ENCODE measurements around the gene FAM83C.
A peak's percentile ranks its signal among the peaks of the same experiment; 100 is the strongest.
"Not testable (repeated sequence)": the region's sequence is repeated elsewhere in the genome, so short reads cannot be mapped to it uniquely, and the experiment has no call there.

Gene FAM83C

DNA sequence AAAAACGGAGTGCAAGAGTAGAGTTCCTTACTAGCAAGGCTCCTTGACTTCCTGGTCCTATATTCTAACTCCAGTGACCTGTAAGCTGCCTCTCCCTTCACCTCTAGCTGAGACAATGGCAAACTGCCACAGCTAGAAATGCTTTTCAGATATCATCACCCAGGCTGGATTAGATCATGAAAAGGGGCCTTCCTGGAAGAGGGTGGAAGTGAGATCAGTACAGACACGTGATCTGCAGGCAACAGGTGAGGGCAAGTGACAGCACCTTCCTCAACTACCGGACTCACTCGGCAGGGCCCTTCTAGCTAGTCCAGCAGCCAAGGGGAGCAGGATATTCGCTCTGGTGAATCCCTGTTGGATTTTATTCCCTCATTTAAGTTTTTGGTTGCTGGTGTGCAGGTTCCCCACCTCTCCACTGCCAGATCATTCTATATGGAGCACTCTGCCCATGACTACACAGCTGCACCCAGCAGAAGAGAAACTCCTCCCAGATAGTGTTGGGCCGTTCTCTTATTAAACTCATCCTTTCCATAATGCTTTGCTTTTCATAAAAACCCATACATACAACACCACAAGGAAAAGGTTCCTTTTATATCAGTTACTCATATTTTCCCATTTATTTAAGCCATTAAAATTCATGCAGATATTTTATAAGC lies 26.4 kb upstream of the FAM83C start:
- no peak for DNase-seq (ENCODE audit: low spot score)

DNA sequence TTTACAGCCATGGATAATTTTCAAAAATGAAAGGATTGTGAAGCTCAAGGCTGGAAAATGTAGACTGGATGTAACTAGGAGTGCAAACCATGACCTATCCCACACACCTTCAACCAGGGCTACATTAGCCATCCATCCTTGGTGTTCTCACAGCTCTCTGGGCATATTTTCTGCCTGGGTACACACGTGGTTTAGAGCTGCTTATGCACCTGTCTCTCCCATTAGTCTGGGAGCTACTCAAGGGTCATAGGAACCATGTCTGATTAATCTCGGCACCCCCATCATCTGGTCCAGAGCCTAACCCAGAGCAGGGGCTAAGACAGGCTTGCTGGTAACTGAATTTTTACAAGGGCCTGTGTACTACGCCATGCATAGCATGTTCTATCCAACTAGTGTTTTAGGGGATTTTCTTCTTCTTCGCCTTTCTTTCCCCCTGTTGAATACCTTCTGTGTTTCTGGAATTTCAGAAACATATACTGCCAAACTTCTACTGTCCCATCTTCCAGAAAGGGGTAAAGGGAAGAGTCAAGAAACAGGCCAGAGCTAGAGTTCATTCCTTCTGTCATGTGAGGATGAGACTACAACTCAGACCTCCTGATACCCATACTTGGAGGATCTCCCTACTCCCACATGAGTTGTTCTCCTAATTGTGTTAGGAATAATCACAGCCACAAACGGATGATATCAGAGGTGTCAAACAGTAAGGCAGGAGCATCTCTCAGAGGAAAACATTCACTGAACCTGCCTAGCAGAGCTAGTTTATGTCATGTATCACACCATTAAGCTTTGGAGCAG lies 25.4 kb upstream of the FAM83C start:
- DNase-seq (ENCODE audit: low spot score), result no peak

DNA sequence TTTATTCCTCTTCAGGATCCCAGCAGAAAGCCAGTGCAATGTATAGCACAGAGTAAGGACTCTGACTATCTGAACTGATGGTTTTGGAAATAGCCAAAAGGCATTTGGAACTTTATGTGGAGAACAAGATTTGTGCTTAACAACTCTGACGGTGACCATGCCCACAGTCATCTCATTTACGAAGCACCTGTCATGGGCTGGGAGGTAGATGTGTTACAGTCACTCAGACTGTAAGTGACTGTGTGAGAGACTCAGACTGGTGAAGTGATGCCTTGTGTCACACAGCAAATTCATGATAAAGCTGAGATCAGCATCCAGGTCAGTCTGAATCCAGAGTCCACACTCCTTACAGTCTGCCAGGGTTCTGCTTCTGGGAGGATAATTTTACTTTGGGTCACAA lies 23.9 kb upstream of the FAM83C start:
- no peak for DNase-seq (ENCODE audit: low spot score)

DNA sequence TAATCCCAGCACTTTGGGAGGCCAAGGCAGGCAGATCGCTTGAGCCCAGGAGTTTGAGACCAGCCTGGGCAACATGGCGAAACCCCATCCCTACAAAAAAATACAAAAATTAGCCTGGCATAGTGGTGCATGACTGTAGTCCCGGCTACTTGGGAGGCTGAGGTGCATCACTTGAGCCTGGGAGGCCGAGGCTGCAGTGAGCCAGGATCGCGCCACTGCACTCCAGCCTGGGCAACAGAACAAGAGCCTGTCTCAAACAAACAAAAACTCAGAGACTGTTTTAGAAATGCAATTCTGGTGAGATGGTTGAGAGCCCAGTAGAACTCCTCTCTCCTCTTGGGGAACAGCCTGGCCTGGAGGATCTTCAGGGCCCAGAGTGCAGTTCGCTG lies 23.4 kb upstream of the FAM83C start:
- DNase-seq (ENCODE audit: low spot score), result not testable (repeated sequence)

DNA sequence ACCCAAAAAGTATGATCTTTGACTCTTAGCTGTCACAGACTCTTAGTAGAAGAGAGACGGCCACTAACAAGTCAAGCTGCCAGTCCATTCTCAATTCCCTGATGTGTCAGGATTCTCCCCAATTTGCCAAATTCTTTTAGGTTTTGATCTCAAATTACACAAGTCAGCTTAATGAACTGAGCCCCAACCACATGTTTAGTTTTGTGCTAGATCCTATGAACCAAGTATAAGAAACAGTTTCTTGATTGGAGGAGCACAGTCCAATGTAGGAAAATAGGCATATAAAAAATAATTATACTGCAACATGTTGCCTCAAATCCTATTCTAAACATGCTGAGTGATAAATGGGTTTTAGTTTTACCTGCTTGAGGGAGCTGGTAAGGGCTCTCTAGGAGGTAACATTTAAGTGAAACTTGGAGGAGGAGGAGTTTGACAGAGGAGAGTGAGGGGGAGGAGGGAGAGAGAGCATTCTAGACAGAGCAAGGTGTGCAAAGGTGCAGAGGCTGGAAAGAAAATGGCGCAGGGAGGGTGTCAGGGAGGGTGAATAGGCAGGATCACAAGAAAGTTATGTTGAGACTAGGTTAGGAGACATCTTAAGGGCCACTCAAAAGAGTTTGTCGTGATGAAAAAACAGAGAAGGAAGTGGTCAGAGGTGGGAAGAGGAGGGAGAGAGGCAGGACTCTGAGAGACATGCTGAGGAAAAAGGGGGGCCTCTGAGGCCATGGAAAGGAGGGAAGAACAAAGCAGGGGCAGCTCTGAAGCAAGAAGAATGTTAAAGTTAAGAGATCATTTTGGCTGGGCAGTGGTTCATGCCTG lies 22.8 kb upstream of the FAM83C start:
- DNase-seq (ENCODE audit: low spot score), result no peak

DNA sequence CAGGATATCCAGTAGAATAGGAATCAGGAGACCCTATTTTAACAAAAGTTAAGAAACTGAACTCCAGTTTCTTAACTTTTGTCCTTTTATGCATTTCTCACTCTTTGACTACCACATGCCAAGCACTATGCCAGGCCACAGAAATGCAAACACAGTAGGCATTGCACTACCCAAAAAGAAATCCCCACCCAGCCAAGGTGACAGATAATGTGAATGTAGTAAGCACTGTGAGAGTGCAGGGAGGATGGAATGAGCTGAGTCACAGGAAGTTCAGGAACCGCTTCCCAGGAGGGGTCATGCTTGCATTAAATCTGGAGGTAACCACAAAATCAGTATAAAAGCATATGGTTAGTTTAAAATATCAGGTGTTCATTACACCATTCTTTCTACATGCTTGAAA lies 20.1 kb upstream of the FAM83C start:
- DNase-seq (ENCODE audit: low spot score), result no peak

DNA sequence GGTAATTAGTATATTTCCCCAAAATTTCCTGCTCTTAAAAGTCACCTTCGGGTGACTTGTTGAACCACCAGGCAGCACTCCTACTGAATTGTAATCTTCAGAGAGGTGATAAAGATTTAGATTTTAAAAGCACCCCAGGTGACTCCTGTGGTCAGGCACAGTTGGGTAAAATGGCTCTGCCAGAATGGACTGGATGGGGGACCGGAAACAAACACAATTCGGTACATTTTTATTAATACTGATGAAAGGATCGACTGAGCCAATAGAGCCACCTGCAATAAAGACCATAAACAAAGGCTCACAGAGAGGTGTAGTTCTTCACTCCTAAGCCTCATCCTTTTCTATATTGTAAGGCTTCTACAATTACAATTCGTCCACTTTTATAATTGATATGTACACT lies 19.6 kb upstream of the FAM83C start:
- no peak for DNase-seq (ENCODE audit: low spot score)

DNA sequence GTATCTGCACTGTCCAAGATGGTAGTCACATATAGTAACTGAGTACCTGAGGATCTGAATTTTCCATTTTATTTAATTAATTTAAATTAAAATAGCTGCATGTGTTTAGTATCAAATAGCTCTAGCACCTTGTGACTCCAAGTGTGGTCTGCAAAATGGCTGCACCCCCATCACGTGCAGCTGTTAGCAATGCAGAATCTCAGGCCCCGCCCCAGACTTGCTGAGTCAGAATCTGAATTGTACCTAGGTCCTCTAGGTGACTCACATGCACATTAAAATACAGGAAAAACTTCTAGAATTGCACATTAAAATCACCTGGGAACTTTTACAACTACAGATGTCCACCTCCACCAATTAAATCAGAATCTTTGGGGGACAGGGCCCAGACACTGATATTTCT lies 19.2 kb upstream of the FAM83C start:
- DNase-seq (ENCODE audit: low spot score), result no peak

DNA sequence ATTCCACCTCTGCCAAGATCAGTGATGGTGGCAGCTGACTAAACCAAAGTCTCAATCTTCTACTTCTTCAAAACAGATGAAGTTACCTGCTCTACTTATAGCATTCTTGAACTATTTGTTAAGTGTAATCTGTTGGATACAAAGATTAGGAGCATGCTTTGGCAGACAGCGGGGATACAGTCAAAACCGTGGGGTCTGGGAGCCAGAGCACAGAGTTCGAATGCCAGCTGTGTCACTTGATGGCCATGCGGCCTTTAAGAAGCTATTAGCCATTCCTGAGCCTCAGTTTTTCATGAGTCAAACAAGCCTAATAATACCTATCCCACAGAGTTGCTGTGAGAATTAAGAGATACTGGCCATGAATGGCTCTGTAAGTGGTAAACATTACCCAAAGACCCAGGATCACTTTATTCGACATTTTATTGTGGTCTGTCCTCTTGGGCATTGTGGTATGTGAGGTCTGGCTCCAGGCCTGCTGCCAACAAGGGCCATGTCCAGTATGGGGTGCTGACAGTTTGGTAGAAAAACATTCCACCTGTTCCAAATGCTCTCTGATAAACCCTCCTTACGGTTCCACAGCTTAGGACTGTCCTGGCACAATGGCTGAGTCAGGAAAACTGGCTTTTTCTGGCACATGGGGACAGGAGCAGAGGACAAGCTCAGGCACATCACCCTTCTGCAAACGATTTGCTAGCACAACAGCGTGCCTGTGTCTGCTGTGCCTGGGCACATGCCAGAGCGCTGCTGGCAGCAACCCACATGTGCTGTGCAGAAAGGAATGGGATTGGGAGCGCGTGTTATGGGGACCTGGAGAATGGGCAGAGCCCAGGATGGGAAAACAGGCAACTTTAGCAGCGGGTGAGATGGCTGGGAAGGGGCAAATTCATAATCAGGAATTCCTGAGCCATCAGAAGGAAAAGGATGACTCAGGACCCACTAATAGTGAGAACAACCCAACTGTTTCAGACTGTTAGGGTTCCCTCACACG lies 15.7 kb upstream of the FAM83C start:
- DNase-seq (ENCODE audit: low spot score), result no peak

DNA sequence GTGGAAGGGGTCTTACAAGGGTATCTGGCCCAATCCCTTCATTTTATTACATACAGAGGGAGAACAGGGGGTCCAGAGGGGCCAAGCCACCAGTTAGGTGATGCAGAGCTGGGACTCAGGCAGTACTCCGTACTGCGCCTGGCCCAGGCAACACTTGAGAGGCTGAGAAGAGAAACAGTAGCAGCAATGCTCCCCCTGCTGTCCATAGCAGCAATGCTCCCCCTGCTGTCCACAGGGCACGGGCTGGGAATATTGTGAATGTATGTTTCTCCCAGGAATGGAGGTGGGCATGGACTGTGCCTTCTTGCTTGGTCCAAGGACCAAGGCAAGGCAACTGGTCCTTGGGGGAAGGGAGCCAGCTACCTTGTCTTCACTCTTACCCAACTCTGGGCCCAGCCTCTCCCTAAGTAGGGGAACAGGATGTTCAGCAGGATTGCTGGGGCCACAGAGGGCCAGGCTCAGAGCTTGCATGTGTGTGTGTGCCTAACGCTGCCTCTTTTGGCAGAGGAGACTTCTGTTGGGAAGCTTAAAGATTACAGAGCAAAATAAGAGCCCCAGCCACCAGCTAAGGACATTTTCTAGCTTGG lies 14.8 kb upstream of the FAM83C start:
- peak; percentile 88 for DNase-seq (ENCODE audit: low spot score)

DNA sequence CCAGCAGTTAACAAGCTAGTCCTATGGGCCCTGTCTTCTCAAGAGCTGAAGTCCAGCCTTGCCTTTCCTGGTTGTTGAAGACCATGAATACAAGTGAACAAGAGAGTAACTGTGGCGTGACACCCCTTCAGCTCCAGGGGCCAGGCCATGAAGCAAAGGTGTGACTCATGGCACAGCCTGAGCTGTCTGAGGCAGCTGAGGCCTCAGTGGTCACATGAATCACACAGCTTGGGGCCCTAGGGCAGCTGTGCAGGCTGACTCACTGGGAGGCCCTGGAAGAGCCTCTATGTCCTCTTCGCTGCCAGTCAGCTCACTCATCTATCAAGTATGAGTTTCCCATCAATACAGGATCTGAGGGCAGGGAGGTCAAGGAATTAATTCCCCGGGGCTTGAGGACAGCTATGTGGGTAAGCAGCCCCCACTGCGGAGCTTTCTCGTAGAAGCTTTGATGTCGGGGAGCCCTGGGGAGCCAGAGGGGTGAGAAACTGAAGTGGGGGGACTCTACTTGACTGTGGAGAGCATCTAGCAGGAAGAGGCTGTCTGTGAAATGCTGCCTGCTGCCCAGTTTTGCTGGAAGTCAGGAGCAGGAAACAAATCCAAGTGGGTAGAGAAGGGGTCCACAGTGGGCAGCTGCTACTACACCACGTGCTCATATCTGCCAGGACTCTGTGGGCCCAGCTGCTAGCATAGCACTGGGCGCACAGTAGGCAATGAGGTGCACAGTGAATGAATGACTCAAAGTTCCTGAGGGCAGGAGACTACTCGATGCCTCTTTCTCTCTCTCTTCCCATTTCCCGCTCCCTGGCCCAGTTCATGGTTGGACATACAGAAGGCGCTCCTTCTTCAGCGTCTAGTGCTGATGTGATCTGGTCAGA lies 13.7 kb upstream of the FAM83C start:
- no peak for DNase-seq (ENCODE audit: low spot score)

DNA sequence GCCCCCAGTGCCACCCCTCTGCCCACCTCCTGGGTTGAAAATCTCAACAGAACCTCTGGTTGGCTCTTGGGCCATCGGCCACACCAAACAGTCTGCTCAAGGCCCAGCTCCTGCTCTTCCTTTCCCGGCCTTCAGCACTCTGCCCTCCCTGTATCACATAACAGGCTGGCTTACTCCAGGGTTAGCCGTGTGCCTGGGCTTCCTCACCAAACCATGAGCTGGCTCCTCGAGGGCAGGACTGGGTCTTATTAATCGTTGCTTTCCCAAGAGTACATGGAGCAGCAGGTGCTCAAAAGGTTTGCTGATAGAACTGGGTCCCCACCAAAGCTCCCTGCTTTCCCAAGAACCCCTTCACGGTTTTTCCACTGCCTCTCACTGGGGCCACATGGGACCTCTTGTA lies 12.7 kb upstream of the FAM83C start:
- DNase-seq (ENCODE audit: low spot score), result no peak

DNA sequence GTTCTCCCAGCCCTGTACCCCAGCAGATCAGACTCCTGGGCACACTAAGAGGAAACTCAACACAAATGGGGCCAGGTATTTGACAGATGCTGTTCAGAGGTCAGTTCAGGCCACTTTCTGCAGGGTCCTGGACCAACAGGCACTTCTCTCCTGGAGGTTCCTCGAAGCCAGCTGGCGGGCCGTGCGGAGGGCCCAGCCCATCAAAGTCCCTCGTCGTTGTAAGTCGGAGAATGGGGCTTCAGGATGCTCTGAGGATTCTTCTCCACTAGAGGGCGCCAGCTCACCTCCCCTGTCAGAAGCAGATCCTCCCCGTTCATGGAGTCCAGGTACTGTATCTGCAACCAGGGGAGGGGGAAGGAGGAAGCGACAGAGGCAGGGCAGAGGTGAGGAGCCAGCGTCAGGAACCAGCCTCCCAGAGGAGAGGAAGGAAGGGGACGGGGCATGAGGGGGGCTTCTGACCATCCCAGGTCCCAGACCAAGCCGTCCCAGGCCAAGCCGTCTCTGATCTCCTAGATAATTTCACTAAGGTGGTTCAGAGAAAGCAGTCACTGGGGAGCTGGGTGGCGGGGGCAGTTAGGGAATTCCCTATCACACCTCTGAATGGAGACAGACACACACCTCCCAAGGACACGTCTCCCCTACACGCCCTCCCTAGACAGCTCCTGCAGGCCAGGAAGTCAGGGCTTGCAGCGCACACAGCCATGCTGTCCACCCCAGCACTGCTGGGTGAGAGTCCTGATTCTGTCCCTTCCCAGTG lies 11.7 kb upstream of the FAM83C start:
- DNase-seq (ENCODE audit: low spot score), result peak; percentile 91

DNA sequence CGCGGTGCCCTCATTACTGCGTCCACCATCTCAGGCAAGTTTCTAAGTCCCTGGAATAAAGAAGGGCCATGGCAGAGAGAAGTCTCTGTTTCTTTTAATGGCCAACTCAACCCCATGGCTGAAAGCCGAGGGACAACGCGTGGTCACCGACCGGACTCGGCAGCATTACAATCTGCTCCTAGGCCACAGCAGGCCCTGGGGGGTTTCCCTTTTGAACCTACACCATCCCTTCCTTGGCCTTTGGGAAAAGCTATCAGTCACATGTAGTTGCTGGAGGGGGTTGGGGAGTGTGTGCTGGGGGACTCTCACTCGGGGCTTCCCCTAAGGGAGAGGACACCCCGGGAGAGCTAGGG lies 11.1 kb upstream of the FAM83C start:
- DNase-seq (ENCODE audit: low spot score), result no peak

DNA sequence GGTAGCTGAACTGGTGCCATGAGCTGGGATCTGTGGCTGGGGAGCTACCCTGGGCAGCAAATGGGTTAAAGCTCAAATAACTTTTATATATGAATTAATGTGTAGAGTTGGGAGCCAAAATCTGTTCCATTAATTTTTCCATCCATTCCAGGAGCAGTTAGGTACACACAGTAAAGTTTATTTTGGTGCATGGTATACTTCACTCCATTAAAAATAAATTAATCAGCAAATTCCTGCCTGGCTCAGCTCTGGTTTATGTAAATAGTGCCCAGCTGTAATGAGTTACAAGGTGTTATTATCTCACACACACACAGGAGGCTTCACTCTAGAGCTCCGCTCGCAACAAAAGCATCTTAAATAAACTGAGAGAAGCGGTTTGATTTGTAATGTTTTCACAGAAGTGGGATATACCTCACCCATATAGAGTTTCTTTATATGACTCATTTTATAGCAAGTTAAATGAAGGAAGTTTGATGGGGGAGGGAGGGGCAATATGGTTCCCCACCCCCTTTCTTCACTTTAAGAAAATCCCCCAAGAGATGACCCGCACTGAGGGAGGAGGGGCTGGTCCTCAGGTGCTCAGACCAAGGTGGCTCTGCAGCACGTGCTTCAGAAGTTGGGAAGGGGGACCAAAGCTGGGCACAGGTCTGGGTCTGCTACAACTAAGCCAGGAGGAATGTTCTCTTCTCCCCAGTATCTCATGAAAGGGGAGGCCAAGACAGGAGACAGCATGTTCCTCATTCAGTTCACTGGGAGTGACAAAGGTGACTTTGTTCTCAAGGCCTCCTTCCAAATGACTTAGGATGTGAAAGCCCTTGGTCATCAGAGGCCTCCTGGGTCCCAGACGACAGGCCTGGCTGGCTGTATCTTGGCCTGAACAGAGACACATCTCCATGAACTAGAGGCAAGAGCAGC lies 10.5 kb upstream of the FAM83C start:
- no peak for DNase-seq (ENCODE audit: low spot score)

DNA sequence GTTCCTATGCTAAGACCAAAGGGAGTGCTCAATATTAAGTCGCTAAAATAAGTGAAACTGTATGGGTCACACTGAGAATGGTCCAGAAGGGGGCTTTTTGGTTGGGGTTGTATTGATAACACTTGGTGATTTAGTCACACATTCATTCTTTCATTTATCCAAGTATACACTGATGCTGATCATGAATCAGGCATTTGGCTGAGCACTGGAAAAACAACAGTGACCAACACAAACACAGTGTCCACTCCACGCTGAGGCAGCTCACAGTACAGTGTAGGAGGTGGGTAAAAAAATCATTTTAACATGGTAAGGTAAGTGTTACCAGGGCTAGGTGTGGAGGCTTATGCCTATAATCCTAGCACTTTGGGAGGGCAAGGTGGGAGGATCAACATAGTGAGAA lies 9.2 kb upstream of the FAM83C start:
- DNase-seq (ENCODE audit: low spot score), result no peak

DNA sequence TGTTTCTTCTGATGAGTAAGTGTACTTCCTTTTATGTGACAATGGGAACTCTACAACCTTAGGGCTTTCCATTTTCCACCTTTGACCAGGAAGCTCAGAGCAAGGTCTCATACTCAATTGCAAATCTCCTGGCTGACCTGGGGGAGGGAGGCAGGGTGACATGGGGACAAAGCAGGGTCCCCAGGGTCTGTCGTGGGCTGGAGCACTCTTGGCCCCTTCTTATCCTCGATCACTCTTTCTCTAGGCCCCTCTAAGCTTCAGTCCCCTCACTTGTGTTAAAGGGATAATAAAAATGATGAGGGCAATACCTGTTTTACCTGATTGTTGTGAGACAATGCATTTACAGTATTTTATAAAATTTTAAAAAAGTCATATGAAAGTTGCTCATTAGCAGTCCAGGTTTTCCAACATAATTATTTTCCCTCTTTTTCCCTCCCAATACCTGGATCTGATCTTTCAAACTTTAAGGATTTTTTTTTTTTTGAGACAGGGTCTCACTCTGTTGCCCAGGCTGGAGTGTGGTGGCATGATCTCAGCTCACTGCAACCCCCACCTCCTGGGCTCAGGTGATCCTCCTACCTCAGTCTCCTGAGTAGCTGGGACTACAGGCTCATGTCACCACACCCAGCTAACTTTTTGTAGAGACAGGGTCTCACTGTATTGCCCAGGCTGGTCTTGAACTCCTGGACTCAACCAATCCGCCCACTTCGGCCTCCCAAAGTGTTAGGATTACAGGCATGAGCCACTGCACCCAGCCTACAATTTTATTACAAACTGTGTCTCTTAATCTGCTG lies 8.4 kb upstream of the FAM83C start:
- DNase-seq (ENCODE audit: low spot score), result no peak

DNA sequence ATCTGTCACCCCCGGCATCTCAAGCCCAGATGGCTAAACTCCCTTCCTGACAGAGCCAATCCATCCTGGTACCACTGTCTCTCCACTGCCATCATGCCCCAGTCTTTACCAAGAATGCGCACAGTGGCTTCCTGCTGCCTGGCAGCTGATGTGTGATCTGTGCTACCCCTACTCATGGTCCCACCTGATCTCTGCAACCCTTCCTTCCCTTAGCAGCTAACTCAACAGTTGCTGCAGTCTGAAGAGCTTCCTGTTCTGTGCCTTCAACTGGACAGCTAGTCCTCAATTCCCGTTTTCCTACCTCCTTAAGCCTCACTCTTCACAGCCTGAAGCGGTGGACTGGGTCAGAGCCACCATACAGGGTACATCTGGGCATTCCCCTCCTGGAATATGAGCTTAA lies 7.6 kb upstream of the FAM83C start:
- no peak for DNase-seq (ENCODE audit: low spot score)
